KMS-11 (cell line): ENCODE results near the gene C4BPA.
A peak's percentile ranks its signal among the peaks of the same experiment; 100 is the strongest.

Source experiments
- H2AFZ ChIP-seq: fragments of 200-600 bp; sonication (generic); 2 replicates; pipeline ENCODE4 v1.6.1; 2016; ENCODE audit warnings: antibody characterized with exemption, mixed run types, low read depth
- H3K27ac ChIP-seq: fragments of 200-600 bp; sonication (generic); 2 replicates; pipeline ENCODE4 v1.6.1; 2016; ENCODE audit warnings: mild to moderate bottlenecking, mixed run types
- H3K27me3 ChIP-seq: fragments of 200-600 bp; sonication (generic); 2 replicates; pipeline ENCODE4 v1.6.1; 2017; ENCODE audit warnings: mild to moderate bottlenecking, low read depth, mixed run types, moderate library complexity; ENCODE audit not compliant: insufficient read depth
- H3K36me3 ChIP-seq: fragments of 200-600 bp; sonication (generic); 2 replicates; pipeline ENCODE4 v1.6.1; 2017; ENCODE audit warnings: mild to moderate bottlenecking, mixed run types; ENCODE audit not compliant: insufficient read depth
- H3K4me1 ChIP-seq: fragments of 200-600 bp; sonication (generic); 2 replicates; pipeline ENCODE4 v1.6.1; 2016; ENCODE audit warnings: mild to moderate bottlenecking, low read depth, mixed run types; ENCODE audit not compliant: poor library complexity, severe bottlenecking
- H3K4me2 ChIP-seq: fragments of 200-600 bp; sonication (generic); 2 replicates; pipeline ENCODE4 v1.7.0; 2016; ENCODE audit warnings: mild to moderate bottlenecking, mixed run types
- H3K4me3 ChIP-seq: fragments of 200-600 bp; sonication (generic); IDR thresholded peaks from 2 replicates; pipeline ENCODE4 v1.6.1; 2017; ENCODE audit warnings: low read depth, low read length, mixed read lengths; ENCODE audit not compliant: insufficient read depth
- H3K79me2 ChIP-seq: fragments of 200-600 bp; sonication (generic); 2 replicates; pipeline ENCODE4 v1.6.1; 2016; ENCODE audit warnings: low read depth, mixed run types; ENCODE audit not compliant: insufficient read depth
- H3K9ac ChIP-seq: fragments of 200-600 bp; sonication (generic); 2 replicates; pipeline ENCODE4 v1.6.1; 2016; ENCODE audit warnings: mild to moderate bottlenecking, mixed run types
- H4K20me1 ChIP-seq: fragments of 200-600 bp; sonication (generic); 2 replicates; pipeline ENCODE4 v1.6.1; 2016; ENCODE audit warnings: mild to moderate bottlenecking, mixed run types; ENCODE audit not compliant: insufficient read depth
- CTCF ChIP-seq: fragments of 200-600 bp; sonication (generic); conservative IDR thresholded peaks from 2 replicates; pipeline ENCODE4 v1.6.1; 2017; ENCODE audit warnings: low read depth, mild to moderate bottlenecking, antibody characterized with exemption, low read length, moderate library complexity, mixed read lengths

Gene C4BPA

GRCh38 chr1:207085887-207086286 is 18.1 kb upstream of the C4BPA start:
- no peaks in the 10 kb centered on the region for H3K27me3 ChIP-seq
- H3K4me3 ChIP-seq, result no peak overlapping the region
- H2AFZ ChIP-seq, result no peak overlapping the region
- peaks cover 95% of the 10 kb centered on the region for H3K4me1 ChIP-seq
- no peaks in the 10 kb centered on the region for H3K36me3 ChIP-seq
- no peaks in the 10 kb centered on the region for H4K20me1 ChIP-seq
- no peak overlapping the region for H3K9ac ChIP-seq
- H3K79me2 ChIP-seq, result no peaks in the 10 kb centered on the region
- TF ChIP-seq CTCF, result no peak
- no peak overlapping the region for H3K4me2 ChIP-seq
- H3K27ac ChIP-seq, result no peak overlapping the region

GRCh38 chr1:207088161-207088560 is 15.9 kb upstream of the C4BPA start:
- peak overlapping the region; percentile 52; the same call in 1 of the 2 replicates for H3K27ac ChIP-seq
- TF ChIP-seq CTCF, result no peak
- no peaks in the 10 kb centered on the region for H3K27me3 ChIP-seq
- no peaks in the 10 kb centered on the region for H3K79me2 ChIP-seq
- H3K4me1 ChIP-seq, result peaks cover 94% of the 10 kb centered on the region
- no peak overlapping the region for H3K9ac ChIP-seq
- H3K4me3 ChIP-seq, result no peak overlapping the region
- H4K20me1 ChIP-seq, result no peaks in the 10 kb centered on the region
- H3K4me2 ChIP-seq, result peak overlapping the region; percentile 42
- no peaks in the 10 kb centered on the region for H3K36me3 ChIP-seq
- peak overlapping the region; percentile 14; the same call in 1 of the 2 replicates for H2AFZ ChIP-seq

GRCh38 chr1:207088701-207089626 is 15.1 kb upstream of the C4BPA start, which contains the start of gene C4BPB:
TSS of gene C4BPB (plus strand) at chr1:207088860. CDS start at chr1:207089532, 672 bp downstream.
- H3K4me3 ChIP-seq, result no peak within 1 kb of the TSS
- no peaks in the 10 kb centered on the region for H3K79me2 ChIP-seq
- no peaks in the 10 kb centered on the region for H3K27me3 ChIP-seq
- peaks cover 86% of the 10 kb centered on the region for H3K4me1 ChIP-seq
- peak within 1 kb of the TSS; percentile 14 for H2AFZ ChIP-seq
- H3K36me3 ChIP-seq, result no peaks in the 10 kb centered on the region
- no peaks in the 10 kb centered on the region for H4K20me1 ChIP-seq
- H3K9ac ChIP-seq, result peak within 1 kb of the TSS; percentile 36; the same call in 1 of the 2 replicates
- H3K27ac ChIP-seq, result peak within 1 kb of the TSS; percentile 52
- TF ChIP-seq CTCF, result no peak
- H3K4me2 ChIP-seq, result peak within 1 kb of the TSS; percentile 42

GRCh38 chr1:207089627-207090355 is 14.2 kb upstream of the C4BPA start:
- peak overlapping the region; percentile 36; the same call in 1 of the 2 replicates for H3K9ac ChIP-seq
- H3K36me3 ChIP-seq, result no peaks in the 10 kb centered on the region
- peak overlapping the region; percentile 52 for H3K27ac ChIP-seq
- no peak for TF ChIP-seq CTCF
- no peaks in the 10 kb centered on the region for H3K79me2 ChIP-seq
- H3K27me3 ChIP-seq, result no peaks in the 10 kb centered on the region
- H4K20me1 ChIP-seq, result no peaks in the 10 kb centered on the region
- H3K4me1 ChIP-seq, result peaks cover 77% of the 10 kb centered on the region
- no peak overlapping the region for H3K4me3 ChIP-seq
- H2AFZ ChIP-seq, result peak overlapping the region; percentile 14; the same call in 1 of the 2 replicates
- H3K4me2 ChIP-seq, result peak overlapping the region; percentile 42
